HepG2 (cell line): Measurements from ENCODE around the gene ZBTB14. TPM values are rescaled to one million over a fixed set of nuclear protein-coding genes. Genes with fewer than 3 reads are reported as not detected.

Experiments used
- HMGA1 ChIP-seq: sonication (generic); formaldehyde crosslinking; conservative IDR thresholded peaks from 2 replicates; pipeline ENCODE4 v1.4.0; 2020; ENCODE audit warnings: missing genetic modification reagents
- PCBP2 ChIP-seq: fragments of 200-400 bp; formaldehyde crosslinking; optimal IDR thresholded peaks from 2 replicates; pipeline ENCODE3; 2018; ENCODE audit warnings: low read length, low read depth; ENCODE audit not compliant: poor library complexity, severe bottlenecking
- RBAK ChIP-seq: sonication (generic); formaldehyde crosslinking; IDR thresholded peaks from 2 replicates; pipeline ENCODE4 v1.5.1; 2020; ENCODE audit warnings: mild to moderate bottlenecking, missing genetic modification reagents
- SMAD9 ChIP-seq: sonication (generic); formaldehyde crosslinking; IDR thresholded peaks from 2 replicates; pipeline ENCODE4 v1.5.1; 2020; ENCODE audit warnings: mild to moderate bottlenecking, missing genetic modification reagents
- SRSF1 ChIP-seq: fragments of 200-400 bp; formaldehyde crosslinking; optimal IDR thresholded peaks from 2 replicates; pipeline ENCODE3; 2017; ENCODE audit warnings: mild to moderate bottlenecking, low read depth, low read length, moderate library complexity
- ZC3H4 ChIP-seq: sonication (generic); formaldehyde crosslinking; IDR thresholded peaks from 2 replicates; pipeline ENCODE4 v1.4.0; 2020; ENCODE audit warnings: missing genetic modification reagents, borderline replicate concordance
- ZNF326 ChIP-seq: sonication (generic); formaldehyde crosslinking; IDR thresholded peaks from 2 replicates; pipeline ENCODE4 v1.4.0; 2020; ENCODE audit warnings: missing genetic modification reagents, borderline replicate concordance
- ZNF441 ChIP-seq: sonication (generic); formaldehyde crosslinking; IDR thresholded peaks from 2 replicates; pipeline ENCODE4 v1.7.0; 2021; ENCODE audit warnings: missing genetic modification reagents, borderline replicate concordance
- ZNF83 ChIP-seq: sonication (generic); formaldehyde crosslinking; IDR thresholded peaks from 2 replicates; pipeline ENCODE4 v1.4.0; 2020; ENCODE audit warnings: missing genetic modification reagents, mild to moderate bottlenecking, borderline replicate concordance
- ZSCAN22 ChIP-seq: sonication (generic); formaldehyde crosslinking; IDR thresholded peaks from 2 replicates; pipeline ENCODE4 v1.4.0; 2020; ENCODE audit warnings: mild to moderate bottlenecking, missing genetic modification reagents
- polyA plus RNA-seq, 8 experiments: library from polyadenylated mRNA; depleted of rRNA in 3 of 8; stranded (reverse) in 7 of 8; unstranded in 1 of 8; fragments of >200 nt; fragmentation: Illumina TruSeq in 4 of 8; extraction: Trizol in 4 of 8; gene quantifications; 2 replicates each; pipeline versions ENCODE4 v1.2.1 to v1.2.3, GENCODE V29; 2011 to 2016; ENCODE audit warnings: low read depth in 4 of 8, missing spikeins in 1 of 8, mixed read lengths in 1 of 8; ENCODE audit not compliant: insufficient read depth in 1 of 8
- total RNA-seq, 5 experiments: library from RNA; depleted of rRNA; stranded (reverse); fragments of >200 nt; fragmentation: Illumina TruSeq; extraction: Trizol; gene quantifications; 2 replicates each; pipeline ENCODE4 v1.2.3, GENCODE V29; 2016; ENCODE audit warnings: low read depth in 1 of 5
- TF ChIP-seq, protein P1 (sequence below): IDR thresholded peaks from 2 replicates; pipeline ENCODE4 v1.6.1; 2012; ENCODE audit warnings: low read length, improper control_type of control experiment
- TF ChIP-seq, protein P2 (sequence below), 2 experiments: sonication (generic) in 1 of 2; formaldehyde crosslinking in 1 of 2; IDR thresholded peaks; 2 replicates each; pipeline versions ENCODE4 v1.4.0 to v1.6.1; 2016 to 2020; ENCODE audit warnings: borderline replicate concordance in 1 of 2, low read depth in 1 of 2, mild to moderate bottlenecking in 1 of 2, missing genetic modification reagents in 1 of 2
- TF ChIP-seq, protein P3 (sequence below): sonication (generic); formaldehyde crosslinking; IDR thresholded peaks from 2 replicates; pipeline ENCODE4 v1.8.0; 2022; ENCODE audit warnings: missing genetic modification reagents, mild to moderate bottlenecking, borderline replicate concordance
- TF ChIP-seq, protein P4 (sequence below): sonication (generic); IDR thresholded peaks from 2 replicates; pipeline ENCODE4 v1.6.1; 2016; ENCODE audit warnings: low read depth, borderline replicate concordance
- TF ChIP-seq, protein P5 (sequence below): sonication (generic); formaldehyde crosslinking; IDR thresholded peaks from 2 replicates; pipeline ENCODE4 v1.4.0; 2020; ENCODE audit warnings: missing genetic modification reagents, mild to moderate bottlenecking, borderline replicate concordance
- TF ChIP-seq, protein P6 (sequence below): sonication (generic); formaldehyde crosslinking; conservative IDR thresholded peaks from 2 replicates; pipeline ENCODE4 v1.8.0; 2022; ENCODE audit warnings: low read depth, missing genetic modification reagents

ZBTB14 gene
- total and polyA plus RNA-seq, 2 of the 13 experiments (the other 11 are each of a cell fraction or from before 2014, with no cell fraction given): 8.0 to 14.4 TPM

DNA sequence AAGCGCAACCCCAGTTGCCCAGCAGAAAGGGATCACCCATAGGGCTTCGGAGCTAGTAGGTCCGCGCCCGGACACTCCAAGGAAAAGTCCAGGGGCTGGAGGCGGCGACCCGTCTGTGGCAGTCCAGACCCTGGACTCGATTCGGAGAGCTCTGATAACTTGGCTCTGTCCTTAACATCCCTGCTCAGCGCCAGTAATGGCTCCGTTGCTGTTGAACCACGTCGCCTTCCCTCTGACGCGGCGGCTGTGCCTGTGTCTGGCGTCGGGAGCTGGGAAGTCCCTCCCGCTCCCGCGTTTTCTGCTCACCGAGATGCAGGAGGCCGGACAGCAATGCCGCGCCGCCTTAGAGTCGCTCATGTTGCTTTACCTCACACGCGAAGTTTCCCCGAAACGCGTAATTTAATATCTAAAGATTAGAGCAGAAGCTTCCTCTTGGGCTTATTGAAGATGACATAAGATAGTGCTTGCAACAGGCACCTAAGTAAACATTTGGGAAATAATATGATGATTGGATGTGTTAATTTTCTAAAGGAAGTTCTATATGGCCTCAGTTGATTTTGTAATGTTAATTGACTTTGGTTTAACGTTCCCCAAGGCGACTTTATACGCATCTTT is 1.3 kb upstream of the ZBTB14 start (continued):
- TF ChIP-seq, protein P1, sequence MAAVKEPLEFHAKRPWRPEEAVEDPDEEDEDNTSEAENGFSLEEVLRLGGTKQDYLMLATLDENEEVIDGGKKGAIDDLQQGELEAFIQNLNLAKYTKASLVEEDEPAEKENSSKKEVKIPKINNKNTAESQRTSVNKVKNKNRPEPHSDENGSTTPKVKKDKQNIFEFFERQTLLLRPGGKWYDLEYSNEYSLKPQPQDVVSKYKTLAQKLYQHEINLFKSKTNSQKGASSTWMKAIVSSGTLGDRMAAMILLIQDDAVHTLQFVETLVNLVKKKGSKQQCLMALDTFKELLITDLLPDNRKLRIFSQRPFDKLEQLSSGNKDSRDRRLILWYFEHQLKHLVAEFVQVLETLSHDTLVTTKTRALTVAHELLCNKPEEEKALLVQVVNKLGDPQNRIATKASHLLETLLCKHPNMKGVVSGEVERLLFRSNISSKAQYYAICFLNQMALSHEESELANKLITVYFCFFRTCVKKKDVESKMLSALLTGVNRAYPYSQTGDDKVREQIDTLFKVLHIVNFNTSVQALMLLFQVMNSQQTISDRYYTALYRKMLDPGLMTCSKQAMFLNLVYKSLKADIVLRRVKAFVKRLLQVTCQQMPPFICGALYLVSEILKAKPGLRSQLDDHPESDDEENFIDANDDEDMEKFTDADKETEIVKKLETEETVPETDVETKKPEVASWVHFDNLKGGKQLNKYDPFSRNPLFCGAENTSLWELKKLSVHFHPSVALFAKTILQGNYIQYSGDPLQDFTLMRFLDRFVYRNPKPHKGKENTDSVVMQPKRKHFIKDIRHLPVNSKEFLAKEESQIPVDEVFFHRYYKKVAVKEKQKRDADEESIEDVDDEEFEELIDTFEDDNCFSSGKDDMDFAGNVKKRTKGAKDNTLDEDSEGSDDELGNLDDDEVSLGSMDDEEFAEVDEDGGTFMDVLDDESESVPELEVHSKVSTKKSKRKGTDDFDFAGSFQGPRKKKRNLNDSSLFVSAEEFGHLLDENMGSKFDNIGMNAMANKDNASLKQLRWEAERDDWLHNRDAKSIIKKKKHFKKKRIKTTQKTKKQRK: no peak
- no peak for TF ChIP-seq ZNF83
- no peak for TF ChIP-seq PCBP2
- TF ChIP-seq, protein P2, sequence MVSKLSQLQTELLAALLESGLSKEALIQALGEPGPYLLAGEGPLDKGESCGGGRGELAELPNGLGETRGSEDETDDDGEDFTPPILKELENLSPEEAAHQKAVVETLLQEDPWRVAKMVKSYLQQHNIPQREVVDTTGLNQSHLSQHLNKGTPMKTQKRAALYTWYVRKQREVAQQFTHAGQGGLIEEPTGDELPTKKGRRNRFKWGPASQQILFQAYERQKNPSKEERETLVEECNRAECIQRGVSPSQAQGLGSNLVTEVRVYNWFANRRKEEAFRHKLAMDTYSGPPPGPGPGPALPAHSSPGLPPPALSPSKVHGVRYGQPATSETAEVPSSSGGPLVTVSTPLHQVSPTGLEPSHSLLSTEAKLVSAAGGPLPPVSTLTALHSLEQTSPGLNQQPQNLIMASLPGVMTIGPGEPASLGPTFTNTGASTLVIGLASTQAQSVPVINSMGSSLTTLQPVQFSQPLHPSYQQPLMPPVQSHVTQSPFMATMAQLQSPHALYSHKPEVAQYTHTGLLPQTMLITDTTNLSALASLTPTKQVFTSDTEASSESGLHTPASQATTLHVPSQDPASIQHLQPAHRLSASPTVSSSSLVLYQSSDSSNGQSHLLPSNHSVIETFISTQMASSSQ (IDR thresholded peaks at IDR 0.05; ENCODE audit: low read depth): no peak
- TF ChIP-seq, protein P2 (CRISPR knock-in tag; IDR thresholded peaks at IDR 0.05; ENCODE audit: borderline replicate concordance): no peak
- TF ChIP-seq, protein P3, sequence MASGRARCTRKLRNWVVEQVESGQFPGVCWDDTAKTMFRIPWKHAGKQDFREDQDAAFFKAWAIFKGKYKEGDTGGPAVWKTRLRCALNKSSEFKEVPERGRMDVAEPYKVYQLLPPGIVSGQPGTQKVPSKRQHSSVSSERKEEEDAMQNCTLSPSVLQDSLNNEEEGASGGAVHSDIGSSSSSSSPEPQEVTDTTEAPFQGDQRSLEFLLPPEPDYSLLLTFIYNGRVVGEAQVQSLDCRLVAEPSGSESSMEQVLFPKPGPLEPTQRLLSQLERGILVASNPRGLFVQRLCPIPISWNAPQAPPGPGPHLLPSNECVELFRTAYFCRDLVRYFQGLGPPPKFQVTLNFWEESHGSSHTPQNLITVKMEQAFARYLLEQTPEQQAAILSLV: no peak
- no peak for TF ChIP-seq ZNF441 (CRISPR knock-in tag)
- no peak for TF ChIP-seq RBAK (CRISPR knock-in tag)
- no peak for TF ChIP-seq HMGA1 (CRISPR knock-in tag)
- TF ChIP-seq, protein P4, sequence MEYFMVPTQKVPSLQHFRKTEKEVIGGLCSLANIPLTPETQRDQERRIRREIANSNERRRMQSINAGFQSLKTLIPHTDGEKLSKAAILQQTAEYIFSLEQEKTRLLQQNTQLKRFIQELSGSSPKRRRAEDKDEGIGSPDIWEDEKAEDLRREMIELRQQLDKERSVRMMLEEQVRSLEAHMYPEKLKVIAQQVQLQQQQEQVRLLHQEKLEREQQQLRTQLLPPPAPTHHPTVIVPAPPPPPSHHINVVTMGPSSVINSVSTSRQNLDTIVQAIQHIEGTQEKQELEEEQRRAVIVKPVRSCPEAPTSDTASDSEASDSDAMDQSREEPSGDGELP: no peak
- no peak for TF ChIP-seq SRSF1
- TF ChIP-seq, protein P5, sequence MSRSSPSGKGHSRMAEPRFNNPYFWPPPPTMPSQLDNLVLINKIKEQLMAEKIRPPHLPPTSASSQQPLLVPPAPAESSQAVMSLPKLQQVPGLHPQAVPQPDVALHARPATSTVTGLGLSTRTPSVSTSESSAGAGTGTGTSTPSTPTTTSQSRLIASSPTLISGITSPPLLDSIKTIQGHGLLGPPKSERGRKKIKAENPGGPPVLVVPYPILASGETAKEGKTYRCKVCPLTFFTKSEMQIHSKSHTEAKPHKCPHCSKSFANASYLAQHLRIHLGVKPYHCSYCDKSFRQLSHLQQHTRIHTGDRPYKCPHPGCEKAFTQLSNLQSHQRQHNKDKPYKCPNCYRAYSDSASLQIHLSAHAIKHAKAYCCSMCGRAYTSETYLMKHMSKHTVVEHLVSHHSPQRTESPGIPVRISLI (CRISPR knock-in tag): no peak
- no peak for TF ChIP-seq SMAD9 (CRISPR knock-in tag)
- TF ChIP-seq, protein P6, sequence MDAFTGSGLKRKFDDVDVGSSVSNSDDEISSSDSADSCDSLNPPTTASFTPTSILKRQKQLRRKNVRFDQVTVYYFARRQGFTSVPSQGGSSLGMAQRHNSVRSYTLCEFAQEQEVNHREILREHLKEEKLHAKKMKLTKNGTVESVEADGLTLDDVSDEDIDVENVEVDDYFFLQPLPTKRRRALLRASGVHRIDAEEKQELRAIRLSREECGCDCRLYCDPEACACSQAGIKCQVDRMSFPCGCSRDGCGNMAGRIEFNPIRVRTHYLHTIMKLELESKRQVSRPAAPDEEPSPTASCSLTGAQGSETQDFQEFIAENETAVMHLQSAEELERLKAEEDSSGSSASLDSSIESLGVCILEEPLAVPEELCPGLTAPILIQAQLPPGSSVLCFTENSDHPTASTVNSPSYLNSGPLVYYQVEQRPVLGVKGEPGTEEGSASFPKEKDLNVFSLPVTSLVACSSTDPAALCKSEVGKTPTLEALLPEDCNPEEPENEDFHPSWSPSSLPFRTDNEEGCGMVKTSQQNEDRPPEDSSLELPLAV: no peak
- no peak for TF ChIP-seq ZSCAN22 (CRISPR knock-in tag)
- no peak for TF ChIP-seq ZNF326 (CRISPR knock-in tag)
- peak; percentile 65 for TF ChIP-seq ZC3H4 (CRISPR knock-in tag)
